Stimulated activated naive CD4-positive, alpha-beta T cell treated with Interleukin-2 at 50 U/mL for 16 hours (primary cell): ENCODE measurements around the gene ANKRD33B.

Experiments used
- DNase-seq: peaks from one replicate; lab custom pipeline; 2025; lab: John Stamatoyannopoulos, UW

Gene ANKRD33B

DNA sequence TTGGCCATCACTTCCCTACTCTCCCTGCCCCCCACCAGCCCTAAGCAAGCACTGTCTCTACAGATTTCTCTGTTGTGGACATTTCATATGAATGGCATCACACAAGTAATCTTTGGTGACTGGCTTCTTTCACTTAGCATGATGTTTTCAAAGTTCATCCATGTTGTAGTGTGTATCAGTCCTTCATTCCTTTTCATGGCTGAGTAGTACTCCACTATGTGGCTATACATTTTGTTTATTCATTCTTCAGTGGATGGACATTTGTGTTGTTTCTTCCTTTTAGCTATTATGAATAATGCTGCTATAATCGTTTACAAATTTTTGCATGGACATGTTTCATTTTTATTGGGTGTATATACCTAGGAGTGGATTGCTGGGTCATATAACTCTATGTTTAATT is 113.1 kb downstream of the ANKRD33B start:
- DNase-seq = no peak

DNA sequence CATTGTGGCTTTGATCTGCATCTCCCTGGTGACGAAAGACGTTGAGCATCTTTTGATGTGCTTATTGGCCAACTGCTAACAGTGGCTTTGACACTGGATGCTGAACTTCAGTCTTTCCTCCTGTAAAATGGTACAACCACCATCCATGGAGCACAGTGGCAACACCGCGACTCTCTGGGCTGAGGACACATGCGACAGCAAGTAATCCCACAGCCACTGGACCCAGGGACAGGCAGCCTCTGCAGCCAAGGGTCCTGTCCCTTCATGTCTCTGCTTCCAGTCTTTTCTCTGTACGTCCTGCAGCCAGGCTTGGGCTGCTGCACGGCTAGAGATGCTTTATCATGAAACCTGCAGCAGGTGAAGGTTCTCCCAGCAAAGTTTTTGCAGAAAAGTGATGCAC is 113.7 kb downstream of the ANKRD33B start:
- no peak for DNase-seq

DNA sequence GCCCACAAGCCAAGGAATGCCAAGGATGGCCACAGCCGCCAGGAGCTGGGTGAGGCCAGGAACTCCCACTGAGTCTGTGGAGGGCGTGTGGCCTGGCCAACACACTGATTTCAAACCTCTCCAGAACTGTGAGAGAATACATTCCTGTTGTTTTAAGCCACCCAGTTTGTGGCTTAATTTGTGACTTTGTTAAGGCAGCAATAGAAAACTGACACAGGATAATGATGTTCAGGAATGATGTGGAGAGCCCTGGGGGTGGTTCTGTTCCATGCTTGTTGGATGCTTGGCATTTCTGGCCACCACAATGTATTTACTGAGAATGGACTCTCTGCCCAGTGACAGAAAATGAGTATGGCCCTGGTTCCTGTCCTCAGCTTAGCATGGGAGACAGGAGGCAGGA is 114.4 kb downstream of the ANKRD33B start:
- DNase-seq = no peak

DNA sequence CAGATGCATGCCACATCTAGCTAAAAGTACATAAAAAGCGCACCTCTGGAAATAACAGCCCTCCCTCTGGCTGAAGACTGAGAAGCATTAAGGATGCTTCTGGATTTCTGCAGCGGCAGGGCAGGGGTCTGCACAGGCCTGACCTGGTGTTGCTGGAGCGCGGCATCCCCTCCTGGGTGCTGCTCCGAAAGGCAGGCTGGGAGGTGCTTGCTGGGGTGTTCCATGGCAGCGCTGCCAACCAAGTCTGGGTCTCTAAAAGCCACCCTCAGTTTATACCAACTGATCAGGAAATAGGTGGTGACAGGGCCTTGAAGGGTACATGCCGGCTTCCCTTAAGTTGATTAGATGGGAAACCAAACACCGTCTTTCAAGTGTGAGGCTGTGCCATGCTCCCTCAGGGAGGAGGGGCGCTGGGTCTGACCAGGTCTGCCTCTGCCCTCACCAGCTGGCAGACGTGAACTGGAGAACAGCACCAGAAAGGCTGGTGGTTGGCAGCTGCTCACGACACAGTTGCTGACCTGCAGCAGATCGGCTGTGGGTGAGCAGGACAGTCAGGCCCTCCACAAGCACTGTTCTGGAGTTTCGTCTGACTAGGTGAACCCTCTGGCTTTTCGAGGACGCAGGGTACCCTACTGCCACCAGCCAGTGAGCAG is 115.6 kb downstream of the ANKRD33B start:
- DNase-seq = no peak

DNA sequence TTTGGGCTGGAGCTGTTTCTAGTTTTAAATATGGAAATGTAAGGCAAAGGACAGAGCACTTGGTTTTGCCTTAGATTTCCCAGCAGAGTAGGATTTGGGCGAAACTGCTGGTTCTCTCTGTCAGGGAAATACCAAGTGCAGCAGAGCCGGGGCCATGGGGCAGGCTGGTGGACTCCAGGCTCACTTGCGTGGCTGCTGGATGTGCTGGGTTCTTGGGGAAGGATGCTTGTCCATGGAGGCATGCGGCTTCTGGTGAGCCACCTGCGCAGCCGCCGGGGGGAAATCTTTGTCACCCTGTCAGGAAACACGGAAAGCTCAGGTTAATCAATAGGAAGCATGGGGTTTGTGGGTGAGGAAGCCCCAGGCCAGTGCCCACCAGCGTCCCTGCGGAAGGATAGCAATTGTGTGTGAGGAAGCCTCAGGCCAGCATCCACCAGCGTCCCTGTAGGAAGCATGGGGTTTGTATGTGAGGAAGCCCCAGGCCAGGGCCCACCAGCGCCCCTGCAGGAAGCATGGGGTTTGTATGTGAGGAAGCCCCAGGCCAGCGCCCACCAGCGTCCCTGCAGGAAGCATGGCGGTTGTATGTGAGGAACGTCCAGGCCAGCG is 117.1 kb downstream of the ANKRD33B start:
- no peak for DNase-seq

DNA sequence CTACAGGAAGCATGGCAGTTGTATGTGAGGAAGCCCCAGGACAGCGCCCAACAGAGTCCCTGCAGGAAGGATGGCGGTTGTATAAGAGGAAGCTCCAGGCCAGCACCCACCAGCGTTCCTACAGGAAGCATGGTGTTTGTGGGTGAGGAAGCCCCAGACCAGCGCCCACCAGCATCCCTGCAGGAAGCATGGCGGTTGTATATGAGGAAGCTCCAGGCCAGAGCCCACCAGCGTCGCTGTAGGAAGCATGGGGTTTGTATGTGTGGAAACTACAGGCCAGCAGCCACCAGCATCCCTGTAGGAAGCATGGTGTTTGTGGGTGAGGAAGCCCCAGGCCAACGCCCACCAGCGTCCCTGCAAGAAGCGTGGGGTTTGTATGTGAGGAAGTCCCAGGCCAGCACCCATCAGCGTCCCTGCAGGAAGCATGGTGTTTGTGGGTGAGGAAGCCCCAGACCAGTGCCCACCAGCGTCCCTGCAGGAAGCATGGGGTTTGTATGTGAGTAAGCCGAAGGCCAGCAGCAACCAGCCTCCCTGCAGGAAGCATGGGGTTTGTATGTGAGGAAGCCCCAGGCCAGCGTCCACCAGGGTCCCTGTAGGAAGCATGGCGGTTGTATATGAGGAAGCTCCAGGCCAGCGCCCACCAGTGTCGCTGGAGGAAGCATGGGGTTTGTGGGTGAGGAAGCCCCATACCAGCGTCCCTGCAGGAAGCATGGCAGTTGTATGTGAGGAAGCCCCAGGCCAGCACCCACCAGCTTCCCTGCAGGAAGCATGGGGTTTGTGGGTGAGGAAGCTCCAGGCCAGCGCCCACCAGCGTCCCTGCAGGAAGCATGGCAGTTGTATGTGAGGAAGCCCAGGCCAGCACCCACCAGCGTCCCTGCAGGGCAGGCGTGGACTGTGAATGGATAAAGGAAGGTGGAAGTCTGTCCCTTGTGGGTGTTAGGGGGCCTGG is 118.1 kb downstream of the ANKRD33B start:
- no peak for DNase-seq

DNA sequence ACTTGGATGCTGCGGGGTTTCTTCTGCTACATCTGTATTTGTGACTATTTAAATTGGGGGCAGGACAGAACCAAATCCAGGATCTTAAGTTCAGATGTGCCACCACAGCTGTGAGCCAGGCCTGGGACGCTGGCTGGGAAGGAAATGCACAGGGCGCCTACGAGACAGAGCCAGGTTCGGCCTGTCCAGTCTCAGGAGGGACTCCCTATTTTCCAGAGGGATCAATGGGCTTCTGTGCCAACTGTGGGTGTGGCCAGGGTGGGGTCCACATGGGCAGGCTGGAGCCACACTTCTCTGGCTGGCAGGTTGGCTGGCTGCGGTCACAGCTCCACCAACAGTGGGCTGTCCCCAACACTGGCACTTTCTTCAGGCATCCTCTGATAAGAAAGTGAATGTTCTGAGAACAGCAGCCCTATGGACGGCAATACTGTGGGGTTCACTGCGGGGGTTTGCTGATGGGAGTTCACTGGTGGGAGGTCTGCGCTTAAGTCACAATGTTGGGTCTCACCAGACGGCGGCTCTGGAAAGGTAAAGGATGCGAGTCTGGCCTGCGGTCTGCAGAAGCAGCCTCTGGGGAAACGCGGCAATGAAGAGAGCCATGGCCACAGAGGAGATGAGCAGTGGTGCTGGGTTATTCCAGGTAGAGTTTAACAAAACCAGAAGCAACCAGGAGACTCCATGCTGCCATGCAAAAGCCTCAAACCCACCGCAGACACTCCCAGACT is 119.1 kb downstream of the ANKRD33B start:
- no peak for DNase-seq

DNA sequence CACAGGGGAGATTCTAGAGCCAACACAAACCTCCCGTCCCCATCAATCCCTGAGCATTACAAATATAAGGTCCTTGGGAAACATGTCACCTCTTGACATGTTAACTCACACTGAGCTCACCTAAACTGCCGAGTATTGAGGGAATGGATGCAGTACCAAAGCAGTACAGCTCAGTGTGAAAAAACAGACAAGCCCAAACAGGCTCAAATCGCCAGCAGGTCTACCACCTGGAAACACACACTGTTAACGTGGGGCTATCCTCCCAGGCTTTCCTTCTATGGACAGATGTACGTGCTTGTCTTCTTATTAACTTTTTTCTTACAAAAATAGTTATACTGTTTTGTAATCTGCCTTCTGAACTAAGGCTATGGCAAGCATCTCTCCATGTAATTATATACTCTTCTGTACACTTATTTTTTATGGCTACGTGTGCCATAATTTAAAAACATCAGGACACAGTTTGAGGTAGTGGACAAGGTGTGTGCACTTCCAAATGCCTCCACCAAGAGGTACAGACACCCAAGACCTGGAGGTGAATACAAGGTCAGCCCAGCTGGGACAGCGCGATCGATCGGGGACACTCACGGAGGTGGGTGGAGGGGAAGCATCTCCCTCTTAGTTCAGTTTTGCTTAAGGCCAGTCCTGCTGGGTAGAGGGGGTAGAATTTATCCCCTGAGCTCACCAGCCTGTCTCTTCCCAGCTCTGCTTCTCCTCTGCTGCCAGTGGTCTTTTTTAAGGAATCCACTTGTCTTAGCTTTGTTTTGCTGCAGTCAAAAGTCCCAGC is 120.6 kb downstream of the ANKRD33B start:
- no peak for DNase-seq

DNA sequence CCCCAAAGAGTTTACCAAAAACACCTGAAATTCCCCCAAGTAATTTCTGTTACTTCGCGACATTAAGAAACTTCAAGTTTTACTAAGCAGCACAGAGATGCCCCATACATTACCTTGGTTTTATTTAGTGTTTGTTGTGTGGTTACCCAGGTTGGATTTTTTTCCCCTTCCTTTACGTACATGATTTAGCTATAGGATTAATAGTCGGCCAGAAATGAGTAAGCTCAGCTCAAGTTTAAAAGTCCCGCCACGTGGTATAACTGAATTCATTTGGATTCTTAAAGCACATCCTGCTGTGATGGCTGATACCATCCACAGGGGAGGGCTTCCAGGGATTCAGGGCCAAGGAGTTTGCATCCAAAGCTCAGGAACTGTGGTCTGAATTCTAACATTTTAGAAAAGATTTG is 121.2 kb downstream of the ANKRD33B start:
- no peak for DNase-seq

DNA sequence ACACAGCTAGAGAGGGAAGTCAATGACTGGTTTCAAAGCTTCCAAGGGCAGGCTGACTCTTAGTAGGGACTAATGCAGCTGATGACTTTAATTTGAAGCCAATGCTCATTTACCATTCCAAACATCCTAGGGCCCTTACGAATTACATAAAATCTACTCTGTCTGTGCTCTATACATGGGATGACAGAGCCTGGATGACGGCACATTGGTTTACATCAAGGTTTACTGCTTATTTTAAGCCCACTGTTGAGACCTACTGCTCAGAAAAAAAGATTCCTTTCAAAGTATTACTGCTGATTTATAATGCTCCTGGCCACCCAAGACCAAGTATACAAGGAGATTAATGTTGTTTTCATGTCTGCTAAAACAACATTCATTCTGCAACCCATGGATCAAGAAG is 123.0 kb downstream of the ANKRD33B start:
- no peak for DNase-seq

DNA sequence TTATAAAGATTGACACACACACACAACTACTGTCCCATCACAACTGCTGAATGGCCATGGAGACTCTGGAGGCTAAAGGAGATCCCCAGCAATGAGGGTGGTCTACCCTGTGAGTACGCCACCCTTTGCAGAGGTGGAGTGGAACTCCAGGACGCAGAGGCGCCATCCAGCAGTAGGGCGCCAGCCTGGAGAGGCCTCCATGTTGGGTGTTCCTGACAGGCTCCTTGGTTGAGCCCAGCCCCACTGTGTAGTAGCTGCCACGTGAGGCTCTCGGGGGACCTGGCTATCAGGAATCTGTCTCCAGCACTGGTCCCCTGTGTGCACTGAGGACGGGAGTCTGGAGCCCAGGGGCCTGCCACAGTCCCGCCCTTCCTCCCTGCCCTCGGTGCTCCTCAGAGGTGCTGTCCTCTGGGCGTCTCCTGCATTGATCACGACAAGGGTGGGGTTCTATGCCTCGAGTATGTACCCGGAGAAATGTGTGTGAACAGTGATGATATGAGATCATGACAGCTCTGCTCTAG is 124.8 kb downstream of the ANKRD33B start:
- no peak for DNase-seq

DNA sequence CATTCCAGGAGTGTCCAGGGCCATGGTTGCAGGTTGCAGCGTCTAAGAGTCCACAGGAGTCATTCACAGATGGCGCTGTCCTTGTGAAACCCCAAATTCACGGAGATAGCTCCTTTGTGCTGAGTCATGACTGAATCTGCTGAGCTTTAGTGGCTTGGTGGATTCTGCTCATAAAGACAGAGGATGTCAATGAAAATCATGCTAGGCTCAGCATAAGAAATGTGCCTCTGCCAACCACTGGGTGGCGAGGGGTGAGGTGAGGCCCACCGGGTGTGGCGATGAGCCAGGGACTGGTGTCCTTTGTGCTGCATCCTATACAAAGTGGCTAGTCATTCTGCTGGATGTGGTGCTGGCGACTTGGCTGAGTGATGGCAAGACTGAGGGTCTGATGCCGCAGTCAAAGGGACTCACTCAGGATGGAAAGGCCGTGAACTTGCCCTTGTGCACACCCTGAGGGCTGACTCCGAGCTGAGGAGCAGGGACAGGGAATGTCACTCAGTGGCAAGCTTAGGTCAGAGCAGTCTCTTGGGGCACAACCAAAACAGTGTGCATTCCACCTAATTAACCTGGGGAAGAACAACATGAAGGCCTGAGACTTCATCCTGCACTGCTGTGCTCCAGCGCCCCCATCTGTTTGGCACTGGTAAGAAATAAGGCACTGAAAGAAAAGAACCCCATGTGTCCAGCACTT is 125.7 kb downstream of the ANKRD33B start:
- DNase-seq = no peak

DNA sequence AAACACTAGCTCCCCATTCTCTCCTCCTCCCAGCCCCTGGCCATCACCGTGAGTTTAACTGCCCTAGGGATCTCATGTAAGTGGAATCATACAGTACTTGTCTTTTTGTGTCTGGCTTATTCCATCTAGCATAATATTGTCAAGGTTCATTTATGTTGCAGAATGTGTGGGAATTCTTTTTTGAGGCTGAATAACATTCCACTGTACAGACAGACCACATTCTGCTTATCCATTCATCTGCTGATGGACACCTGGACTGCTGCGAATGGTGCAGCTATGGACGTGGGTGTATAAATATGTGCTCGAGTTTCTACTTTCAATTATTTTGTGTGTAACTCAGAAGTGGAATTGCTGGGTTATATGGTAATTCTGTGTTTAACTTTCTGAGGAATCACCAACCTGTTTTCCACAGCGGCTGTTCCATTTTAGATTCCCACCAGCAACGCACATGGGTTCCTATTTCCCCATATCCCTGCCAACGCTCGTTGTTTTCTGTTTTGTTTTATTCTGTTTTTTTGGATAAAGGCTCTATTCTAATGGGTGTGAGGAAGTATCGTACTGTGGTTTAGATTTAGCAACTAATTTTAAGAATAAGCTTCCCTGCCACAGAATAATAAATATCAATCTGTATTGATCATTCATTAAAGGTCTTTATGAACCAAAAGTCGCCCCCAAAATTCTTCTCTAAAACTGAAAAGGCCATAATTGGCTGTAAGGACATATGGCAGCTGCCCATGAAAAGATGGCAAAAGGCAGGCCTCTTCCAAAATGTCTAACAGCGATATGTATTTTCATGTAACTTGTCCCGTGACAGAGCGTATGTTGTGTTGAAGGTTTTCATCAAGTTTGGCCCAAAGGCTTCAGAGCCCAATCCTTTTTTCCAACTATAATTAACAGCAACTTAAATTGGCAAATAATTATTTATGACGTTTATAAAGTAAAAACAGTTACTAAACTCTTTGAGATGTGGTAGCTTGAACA is 126.9 kb downstream of the ANKRD33B start:
- no peak for DNase-seq

DNA sequence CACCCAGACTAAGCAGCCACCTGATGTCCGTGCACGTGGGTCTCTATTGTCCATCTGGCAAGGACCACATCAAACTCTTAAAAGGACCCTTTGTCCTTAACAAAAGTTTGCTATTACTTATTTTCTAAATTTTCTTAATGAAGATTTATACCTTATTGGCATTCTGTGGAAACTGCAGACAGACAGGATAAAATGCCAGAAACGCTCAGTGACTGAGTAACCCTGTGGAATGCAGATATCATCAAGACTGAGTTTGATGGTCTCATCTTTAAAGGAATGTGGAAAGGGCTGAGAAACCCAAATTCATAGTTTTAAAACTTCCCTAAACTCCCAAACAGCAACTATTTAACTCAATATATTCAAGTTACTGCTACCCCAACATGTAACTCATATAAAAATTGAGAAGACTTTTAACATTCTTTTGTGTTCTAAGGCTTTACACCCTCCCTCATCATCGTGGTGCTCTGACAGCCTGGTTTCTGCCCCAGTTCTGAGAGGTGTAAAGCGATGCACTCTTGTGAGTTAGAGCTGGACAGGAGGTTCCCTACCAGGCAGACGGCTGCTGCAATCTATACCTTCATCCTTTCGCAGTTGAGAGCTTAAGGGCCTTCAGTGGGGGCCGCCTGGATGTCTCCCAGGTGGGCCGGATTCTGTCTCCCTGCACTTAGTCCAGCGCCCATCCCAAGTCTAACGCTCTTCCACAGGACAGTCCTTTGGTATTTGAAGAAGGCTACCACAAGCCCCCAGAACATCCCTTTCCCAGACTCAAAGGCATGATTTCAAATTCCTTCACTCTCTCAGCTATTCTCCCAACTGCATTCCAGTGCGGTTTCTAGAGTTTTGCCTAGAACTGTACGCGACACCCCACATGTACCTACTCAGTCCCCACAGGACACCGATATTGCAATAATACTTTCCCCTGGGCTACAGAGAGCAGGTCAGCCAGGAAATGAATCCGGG is 128.2 kb downstream of the ANKRD33B start:
- DNase-seq = no peak

DNA sequence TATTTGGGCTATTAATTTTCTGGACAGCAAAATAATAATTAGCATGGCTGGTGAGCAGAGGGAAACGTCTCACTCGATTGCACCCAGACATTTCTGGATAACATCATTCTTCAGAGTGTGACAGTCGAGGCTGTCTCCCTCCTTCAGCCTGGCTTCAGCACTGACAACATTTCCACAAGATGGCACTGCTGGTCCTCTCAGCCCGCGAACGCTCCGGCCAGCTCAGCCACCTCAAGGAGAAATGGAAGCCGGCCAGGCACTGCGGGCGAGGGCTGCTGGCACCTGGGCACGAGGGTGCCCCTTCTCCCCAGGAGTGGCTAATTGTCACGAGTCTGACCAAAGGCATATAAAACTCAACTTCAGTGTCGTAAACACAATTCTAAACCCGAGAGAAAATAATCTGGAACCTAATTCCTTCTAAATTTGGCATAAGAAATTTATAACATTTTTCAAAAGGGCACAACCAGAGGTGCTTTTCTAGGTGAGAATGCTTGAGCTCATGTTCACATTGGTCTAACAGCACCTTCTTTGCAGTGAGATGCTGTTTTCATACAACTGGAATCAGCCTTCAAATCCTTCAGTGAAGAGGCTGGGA is 131.3 kb downstream of the ANKRD33B start:
- DNase-seq = no peak

DNA sequence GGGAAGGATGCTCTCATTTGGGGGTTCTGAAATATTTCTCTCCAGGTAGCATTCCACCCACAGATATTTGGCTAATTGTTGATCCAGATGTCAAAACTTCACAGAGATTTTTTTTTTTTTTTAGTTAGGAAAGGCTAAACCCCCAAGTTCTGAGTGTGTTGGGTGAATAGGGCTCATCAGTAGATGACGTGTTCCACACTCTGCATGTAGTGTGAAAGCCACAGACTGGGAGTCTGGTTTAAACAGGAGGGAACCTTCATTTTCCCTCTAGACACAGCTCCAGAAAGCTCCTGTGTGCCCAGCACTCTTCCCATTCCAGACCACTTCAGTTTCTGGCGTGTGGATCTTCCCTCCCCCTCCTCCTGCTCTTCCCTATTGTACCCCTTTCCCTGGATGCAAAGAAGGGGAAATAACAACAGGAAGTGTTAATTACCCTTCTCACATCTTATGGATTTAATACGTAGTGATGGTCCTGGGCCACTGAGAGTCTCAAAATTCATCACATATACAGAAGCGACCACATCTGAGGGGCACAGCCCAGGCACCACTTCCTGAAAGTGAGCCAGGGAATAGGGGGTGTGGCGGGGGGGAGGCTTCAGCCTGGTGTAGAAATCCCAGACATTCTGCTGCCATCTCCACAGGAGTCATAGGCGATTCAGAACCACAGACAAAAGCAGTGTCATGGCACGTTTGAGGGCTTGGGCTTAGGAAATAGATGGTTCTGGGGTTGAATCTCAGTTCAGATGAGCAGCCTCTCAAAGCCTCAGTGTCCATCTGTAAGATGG is 132.1 kb downstream of the ANKRD33B start:
- no peak for DNase-seq

DNA sequence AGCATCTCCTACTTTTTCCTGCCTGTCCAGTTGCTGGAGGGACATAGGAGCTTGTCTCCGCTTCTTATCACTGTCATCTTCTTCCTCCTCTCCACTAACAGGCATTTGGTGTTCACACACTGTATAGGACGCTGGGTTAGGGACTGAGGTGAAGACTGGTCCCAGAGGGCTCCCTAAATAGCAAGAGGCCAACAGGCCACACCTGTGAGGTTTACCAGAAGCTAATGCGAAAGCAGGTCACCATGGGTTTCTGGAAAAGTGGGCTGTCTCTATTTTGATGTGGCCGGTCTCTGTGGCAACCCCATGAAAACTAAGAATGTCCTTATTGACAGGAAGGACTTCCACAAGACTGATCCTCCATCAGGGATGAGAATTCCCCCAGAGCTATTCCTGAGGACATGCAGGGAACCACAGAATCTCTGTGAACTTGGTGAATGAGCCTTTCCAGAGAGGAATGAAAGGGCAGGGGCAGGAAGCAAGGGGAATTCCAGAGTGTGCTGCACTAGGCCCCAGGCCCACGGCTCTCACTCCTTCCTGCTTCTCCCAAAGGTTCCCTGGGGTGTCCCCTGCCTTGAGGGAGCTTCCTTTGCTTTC is 135.5 kb downstream of the ANKRD33B start:
- no peak for DNase-seq
